ENCODE results near the gene THADA.

Gene THADA

DNA sequence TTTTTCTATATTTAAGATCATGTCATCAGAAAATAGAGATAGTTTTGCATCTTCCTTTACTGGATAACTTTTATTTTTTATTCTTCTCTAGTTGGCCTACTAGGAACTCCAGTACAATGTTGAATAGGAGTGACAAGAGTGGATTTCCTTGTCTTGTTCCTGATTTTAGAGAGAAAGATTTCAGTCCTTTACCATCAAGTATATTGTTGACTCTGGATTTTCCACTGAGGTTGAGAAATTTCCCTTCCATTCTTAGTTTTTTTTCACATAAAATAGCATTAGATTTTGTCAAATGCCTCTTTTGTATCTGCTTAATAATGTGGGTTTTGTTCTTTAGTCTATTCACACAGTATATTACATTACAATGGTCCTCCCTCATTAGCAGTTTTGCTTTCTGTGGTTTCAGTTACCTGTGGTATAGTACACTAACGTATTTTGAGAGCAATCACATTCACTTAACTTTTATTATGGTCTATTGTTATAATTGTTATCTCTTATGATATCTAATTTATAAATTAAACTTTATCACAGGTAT lies 105.5 kb downstream of the THADA start:
- no peak for DNase-seq

- no peak for DNase-seq
Observed at GRCh38 chr2:43488737-43489136, 107.1 kb downstream of the THADA start.

GRCh38 chr2:43486603-43487002 lies 109.2 kb downstream of the THADA start:
- DNase-seq = no peak

DNA sequence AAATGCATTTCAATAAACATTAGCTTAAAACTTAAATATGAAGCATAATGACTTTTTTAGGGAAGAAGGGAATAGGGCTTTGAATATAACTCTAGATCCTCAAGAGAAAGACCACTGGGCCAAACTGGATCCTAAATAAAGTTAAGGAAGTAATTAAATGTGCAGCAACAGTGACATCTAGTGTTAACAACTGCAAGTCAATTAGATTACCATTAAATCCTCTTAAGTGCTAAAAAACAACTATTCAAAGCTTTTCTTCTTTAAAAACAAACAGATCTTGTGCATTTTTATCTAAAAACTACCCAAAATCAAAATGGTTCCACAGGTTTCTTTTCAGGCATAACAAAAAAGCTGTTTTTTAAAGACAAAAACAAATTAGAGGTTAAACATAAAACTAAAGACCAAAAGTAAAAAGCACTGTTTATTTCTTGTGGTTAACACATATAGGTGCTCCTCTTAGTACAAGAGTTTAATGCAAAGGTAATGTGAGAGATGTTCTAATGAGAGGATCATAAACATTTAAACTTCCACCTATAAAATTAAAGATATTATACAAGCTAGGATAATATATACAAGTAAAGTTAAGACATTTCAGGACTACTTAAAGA lies 111.4 kb downstream of the THADA start:
- DNase-seq = no peak

DNA sequence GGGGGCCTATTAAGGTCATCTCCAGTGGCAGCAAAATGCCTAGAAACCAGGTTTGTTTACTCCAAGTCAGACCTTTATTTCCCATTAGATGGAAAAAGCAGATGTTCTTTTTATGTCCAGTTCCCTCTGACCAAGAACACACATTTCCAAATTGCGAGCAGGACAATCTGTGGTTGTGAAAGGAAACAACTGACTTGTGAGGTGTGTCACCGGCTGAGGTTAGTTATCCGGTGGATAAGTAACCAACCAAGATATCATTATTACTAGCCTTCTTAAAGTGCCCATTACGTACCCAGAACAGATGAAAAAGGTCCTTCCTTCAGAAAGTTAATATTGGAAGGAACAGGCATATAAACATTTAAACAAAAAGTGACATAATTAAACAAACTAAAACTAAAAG lies 112.9 kb downstream of the THADA start:
- no peak for DNase-seq

DNA sequence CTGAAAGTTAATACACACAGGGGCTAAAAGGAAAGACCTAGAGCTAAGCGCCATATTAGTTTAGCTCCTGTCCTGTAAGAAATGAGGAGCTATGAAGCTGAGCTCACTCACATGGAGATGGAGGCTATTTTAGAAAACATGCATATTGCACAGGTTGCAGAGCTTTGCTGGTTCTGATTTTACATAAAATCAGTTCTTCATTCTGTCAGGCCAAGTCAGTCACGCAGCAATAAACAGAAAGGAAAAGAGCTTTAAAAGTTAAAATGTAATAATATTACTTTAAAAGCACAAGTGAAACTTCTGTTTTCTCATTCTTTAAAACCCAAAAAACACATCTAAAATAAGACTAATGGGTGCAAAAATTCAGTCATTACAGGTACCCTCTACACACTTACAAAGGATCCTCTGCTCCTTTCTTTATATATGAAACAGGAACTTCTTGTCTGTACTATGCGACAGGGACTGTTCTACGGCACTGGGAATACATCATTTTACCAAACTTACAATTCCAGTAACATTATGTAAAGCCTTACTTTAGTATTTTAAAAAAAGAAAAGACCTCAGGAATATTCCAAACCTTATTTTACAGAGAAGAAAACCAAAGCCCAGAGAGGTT lies 113.8 kb downstream of the THADA start:
- DNase-seq = no peak

- no peak for DNase-seq
Observed at GRCh38 chr2:43480874-43481273, 115.0 kb downstream of the THADA start.

- DNase-seq = no peak
Observed at GRCh38 chr2:43478412-43479086, 117.3 kb downstream of the THADA start.

- DNase-seq = no peak
Observed at GRCh38 chr2:43475922-43476321, 119.9 kb downstream of the THADA start.

DNA sequence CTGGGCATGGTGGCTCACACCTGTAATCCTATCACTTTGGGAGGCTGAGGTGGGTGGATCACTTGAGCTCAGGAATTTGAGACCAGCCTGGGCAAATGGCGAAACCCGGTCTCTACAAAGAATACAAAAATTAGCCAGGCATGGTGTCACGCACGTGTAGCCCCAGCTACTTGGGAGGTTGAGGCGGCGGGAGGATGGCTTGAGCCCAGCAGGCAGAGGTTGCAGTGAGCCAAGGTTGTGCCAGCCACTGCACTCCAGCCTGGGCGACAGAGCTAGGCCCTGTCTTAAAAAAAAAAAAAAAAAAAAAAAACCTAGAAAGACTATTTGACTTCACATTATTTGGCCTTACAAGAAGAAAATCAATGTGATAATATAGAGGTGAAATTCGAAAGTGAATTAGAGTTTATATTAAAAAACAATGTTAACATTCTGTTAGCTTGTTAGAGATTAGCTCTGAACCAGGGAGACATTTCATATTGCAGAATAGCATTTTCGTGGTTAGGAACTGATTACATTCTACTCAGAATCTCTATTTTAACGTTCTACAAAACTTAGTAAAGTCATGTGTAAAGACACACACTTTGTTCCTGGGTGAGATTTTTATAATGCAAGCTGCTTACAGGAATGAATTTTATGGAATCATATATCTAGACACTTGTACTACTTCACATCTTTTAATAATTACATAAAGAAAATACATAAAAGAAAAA lies 120.5 kb downstream of the THADA start:
- no peak for DNase-seq

GRCh38 chr2:43474273-43474672 lies 121.6 kb downstream of the THADA start:
- no peak for DNase-seq

DNA sequence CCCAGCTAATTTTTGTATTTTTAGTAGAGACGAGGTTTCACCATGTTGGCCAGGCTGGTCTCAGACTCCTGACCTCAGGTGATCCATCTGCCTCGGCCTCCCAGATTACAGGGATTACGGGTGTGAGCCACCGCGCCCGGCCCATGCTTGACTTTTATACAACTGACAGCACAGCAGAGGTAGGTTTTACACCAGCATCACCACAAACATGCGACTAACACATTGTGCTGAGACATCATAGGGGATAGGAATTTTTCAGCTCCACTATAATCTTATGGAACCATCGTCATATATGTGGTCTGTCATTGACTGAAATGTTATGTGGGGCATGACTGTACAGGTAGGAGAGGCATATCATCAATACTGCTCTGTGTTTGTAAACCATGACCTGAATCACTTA lies 122.1 kb downstream of the THADA start:
- no peak for DNase-seq

DNA sequence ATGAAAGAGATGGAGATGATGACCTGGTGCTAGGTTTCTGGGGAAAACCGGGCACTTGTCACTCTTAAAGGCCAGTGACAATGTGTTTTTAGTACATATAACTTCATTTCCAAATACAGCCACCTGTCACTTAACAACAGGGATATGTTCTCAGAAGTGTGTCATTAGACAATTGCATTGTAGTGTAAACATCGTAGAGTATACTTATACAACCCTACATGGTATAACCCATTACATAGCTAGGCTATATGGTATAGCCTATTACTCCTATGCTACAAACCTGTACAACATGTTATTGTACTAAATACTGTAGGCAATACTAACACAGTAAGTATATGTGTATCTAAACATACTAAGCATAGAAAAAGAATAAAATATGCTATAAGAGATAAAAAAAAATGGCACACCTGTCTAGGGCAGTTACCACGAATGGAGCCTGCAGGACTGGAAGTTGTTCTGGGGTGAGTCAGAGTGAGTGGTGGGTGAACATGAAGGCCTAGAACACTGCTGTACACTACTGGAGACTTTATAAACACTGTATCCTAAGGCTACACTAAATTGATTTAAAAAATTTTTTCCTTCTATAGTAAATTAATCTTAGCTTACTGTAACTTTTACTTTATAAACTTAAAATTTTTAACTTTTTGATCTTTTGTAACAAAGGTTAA lies 123.2 kb downstream of the THADA start:
- DNase-seq = no peak

DNA sequence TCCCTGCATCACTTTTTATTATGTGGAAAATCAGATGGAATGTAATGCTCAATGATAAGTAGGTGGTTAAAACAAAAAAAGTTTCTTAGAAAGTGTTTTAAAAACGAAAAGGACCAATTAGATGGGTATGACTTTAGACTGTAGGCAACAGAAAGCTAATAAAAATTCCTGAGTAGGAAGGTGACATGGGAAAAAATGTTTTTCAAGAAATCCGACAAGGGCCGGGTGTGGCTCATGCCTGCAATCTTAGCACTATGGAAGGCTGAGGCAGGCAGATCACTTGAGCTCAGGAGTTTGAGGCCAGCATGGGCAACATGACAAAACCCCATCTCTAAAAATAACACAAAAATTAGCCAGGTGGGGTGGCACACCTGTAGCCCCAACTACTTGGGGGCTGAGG lies 126.1 kb downstream of the THADA start:
- no peak for DNase-seq

DNA sequence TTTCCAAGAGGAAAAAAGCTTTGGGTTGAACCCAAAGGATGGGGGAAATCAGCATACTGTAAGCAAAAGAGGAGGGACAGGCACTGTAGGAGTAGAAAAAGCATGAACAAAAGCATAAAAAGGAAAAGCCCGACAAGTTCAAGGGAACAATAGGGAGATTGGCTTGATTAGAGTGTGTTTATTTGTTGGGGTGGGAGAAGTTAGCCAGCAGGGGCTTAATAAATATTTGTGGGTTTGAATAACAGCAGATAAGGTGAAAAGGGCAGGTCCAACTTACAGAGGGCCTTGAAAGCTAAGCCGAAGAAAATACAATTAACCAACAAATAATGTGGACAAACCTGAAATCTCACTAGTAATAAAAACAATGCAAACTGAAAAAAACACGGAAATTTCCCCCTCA lies 126.7 kb downstream of the THADA start:
- no peak for DNase-seq

DNA sequence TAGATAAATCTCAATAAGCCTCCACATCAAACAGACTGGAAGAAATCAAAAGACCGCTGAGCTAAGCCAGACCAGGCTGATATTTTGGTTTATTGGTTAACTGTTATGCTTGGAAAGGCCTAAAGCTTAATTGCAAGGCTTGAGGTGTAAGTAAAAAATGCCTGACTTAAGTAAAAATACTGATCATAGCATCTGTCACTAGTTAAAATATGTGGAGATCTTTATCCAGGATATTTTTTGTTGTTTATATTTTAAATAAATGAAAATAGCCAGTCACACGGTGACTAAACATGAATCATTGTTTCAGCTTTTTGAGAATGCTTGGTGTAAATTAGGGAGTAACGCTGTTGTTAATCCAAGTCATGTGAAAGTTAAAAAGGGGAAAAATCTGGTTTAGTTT lies 127.9 kb downstream of the THADA start:
- DNase-seq = no peak

DNA sequence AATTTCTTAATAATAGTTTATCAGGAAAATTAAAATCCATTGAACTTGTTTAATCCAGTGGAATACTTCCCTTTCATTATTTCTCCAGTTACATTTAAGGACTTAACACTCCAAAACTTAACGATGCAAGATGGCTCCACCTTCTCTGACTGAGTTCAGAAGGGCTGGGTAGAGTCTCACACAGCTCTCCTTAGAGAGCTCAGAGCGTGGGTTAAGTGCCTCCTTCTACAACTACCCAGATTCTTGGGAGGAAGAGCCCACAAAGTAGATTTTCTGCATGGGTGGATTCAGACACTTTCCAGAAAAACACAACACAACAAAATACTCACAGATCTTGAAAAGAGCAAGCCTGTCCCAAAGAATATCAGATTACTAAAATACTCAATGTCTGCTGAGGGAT lies 130.6 kb downstream of the THADA start:
- DNase-seq = no peak

- no peak for DNase-seq
Observed at GRCh38 chr2:43464590-43464989, 131.2 kb downstream of the THADA start.

- no peak for DNase-seq
Observed at GRCh38 chr2:43462866-43463641, 132.8 kb downstream of the THADA start.

GRCh38 chr2:43461453-43462073 lies 134.3 kb downstream of the THADA start:
- DNase-seq = no peak

- no peak for DNase-seq
Observed at GRCh38 chr2:43460611-43461365, 135.1 kb downstream of the THADA start.
